ENCODE measurements around the gene ZNF783.

ZNF783 gene

DNA sequence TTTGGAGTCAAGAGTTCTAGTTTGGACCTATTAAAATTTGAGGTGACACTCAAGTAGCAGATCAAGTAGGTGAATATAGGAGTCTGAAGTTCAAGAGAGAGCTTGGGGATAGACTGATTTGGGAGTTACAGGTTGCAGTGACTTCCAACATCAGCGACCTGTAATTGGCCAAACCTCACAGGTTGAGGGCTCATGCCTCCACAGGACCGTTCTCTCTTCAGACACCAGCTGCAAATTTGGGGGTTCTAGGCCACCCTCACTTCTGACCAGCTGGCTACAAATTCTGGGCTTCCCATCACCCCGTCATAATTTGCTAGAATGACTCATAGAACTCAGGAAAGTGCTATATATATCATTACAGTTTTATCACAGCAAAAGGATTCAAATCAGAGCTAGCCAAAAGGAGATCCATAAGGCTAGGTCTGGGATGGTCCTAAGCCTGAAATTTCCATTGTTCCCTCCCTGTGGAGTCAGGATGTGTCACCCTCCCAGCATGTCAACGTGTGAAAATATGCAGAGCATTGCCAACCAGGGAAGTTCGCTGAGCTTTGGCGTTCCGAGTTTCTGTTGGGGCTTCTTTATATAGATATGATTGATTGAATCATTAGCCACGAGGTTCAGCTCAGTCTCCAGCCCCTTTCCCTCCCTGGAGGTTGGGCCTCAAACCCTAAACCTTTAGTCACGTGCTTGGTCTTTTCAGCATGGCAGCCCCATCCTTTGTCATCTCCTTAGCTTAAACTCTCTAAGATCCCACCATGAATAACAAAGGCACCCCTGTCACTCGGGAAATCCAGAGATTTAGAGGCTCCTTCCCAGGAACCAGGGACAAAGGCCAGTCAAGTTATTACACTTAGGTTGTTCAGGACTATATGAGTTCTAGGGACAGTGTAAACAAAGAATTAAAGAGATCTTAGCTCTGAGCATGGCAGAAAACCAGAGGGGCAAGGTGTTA is 43.3 kb upstream of the ZNF783 start:
- no peak overlapping the region for H2AFZ ChIP-seq (ENCODE audit: low read depth, low read length)
- no peak overlapping the region for H3K27ac ChIP-seq (ENCODE audit: low read length)
- TF ChIP-seq EZH2phosphoT487 (IDR thresholded peaks at IDR 0.05; ENCODE audit: low read depth) (no peak), CTCF (IDR thresholded peaks at IDR 0.05; ENCODE audit: low read depth, low read length) (no peak)
- no peaks in the 10 kb centered on the region for H3K27me3 ChIP-seq (ENCODE audit: low read depth, low read length)
- peaks cover 48% of the 10 kb centered on the region for H3K36me3 ChIP-seq (replicated peaks; ENCODE audit: low read depth, low read length)
- H3K4me3 ChIP-seq (ENCODE audit: low read length): no peak overlapping the region
- no peaks in the 10 kb centered on the region for H3K9me3 ChIP-seq (ENCODE audit: insufficient read depth, low read length)
- H3K9ac ChIP-seq (ENCODE audit: low read length): no peak overlapping the region
- H3K4me2 ChIP-seq (ENCODE audit: low read length): no peak overlapping the region
- H3K79me2 ChIP-seq (ENCODE audit: low read length): no peaks in the 10 kb centered on the region
- H3K4me1 ChIP-seq (ENCODE audit: low read length): no peaks in the 10 kb centered on the region
- H4K20me1 ChIP-seq (ENCODE audit: insufficient read depth, low read length): no peaks in the 10 kb centered on the region

- H3K4me1 ChIP-seq (ENCODE audit: low read length): no peaks in the 10 kb centered on the region
- TF ChIP-seq CTCF (IDR thresholded peaks at IDR 0.05; ENCODE audit: low read depth, low read length) (no peak), EZH2phosphoT487 (IDR thresholded peaks at IDR 0.05; ENCODE audit: low read depth) (no peak)
- no peaks in the 10 kb centered on the region for H3K79me2 ChIP-seq (ENCODE audit: low read length)
- H3K27me3 ChIP-seq (ENCODE audit: low read depth, low read length): no peaks in the 10 kb centered on the region
- no peak overlapping the region for H3K4me3 ChIP-seq (ENCODE audit: low read length)
- no peak overlapping the region for H2AFZ ChIP-seq (ENCODE audit: low read depth, low read length)
- no peak overlapping the region for H3K4me2 ChIP-seq (ENCODE audit: low read length)
- H3K27ac ChIP-seq (ENCODE audit: low read length): no peak overlapping the region
- no peaks in the 10 kb centered on the region for H3K9me3 ChIP-seq (ENCODE audit: insufficient read depth, low read length)
- H4K20me1 ChIP-seq (ENCODE audit: insufficient read depth, low read length): no peaks in the 10 kb centered on the region
- peaks cover 47% of the 10 kb centered on the region for H3K36me3 ChIP-seq (replicated peaks; ENCODE audit: low read depth, low read length)
- H3K9ac ChIP-seq (ENCODE audit: low read length): no peak overlapping the region
Observed at GRCh38 chr7:149220534-149220933, 41.5 kb upstream of the ZNF783 start.

DNA sequence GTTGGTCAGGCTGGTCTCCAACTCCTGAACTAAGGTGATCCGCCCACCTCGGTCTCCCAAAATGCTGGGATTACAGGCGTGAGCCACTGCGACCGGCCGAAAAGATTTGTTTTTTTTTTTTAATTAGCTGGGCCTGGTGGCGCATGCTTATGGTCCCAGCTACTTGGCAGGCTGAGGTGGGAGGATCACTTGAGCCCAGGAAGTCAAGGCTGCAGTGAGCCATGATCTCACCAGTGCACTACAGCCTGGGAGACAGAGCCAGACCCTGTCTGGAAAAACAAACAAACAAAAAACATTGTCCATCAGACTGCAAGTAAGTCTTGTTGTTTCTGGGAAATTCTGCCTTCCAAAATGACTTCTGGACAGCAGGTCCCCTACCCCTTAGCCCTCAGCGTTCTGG is 38.8 kb upstream of the ZNF783 start:
- peaks cover 31% of the 10 kb centered on the region for H3K36me3 ChIP-seq (replicated peaks; ENCODE audit: low read depth, low read length)
- TF ChIP-seq CTCF (IDR thresholded peaks at IDR 0.05; ENCODE audit: low read depth, low read length) (no peak), EZH2phosphoT487 (IDR thresholded peaks at IDR 0.05; ENCODE audit: low read depth) (no peak)
- no peaks in the 10 kb centered on the region for H3K4me1 ChIP-seq (ENCODE audit: low read length)
- no peak overlapping the region for H2AFZ ChIP-seq (ENCODE audit: low read depth, low read length)
- no peaks in the 10 kb centered on the region for H4K20me1 ChIP-seq (ENCODE audit: insufficient read depth, low read length)
- no peak overlapping the region for H3K9ac ChIP-seq (ENCODE audit: low read length)
- H3K79me2 ChIP-seq (ENCODE audit: low read length): no peaks in the 10 kb centered on the region
- H3K27ac ChIP-seq (ENCODE audit: low read length): no peak overlapping the region
- no peaks in the 10 kb centered on the region for H3K9me3 ChIP-seq (ENCODE audit: insufficient read depth, low read length)
- H3K27me3 ChIP-seq (ENCODE audit: low read depth, low read length): no peaks in the 10 kb centered on the region
- H3K4me2 ChIP-seq (ENCODE audit: low read length): no peak overlapping the region
- H3K4me3 ChIP-seq (ENCODE audit: low read length): no peak overlapping the region

DNA sequence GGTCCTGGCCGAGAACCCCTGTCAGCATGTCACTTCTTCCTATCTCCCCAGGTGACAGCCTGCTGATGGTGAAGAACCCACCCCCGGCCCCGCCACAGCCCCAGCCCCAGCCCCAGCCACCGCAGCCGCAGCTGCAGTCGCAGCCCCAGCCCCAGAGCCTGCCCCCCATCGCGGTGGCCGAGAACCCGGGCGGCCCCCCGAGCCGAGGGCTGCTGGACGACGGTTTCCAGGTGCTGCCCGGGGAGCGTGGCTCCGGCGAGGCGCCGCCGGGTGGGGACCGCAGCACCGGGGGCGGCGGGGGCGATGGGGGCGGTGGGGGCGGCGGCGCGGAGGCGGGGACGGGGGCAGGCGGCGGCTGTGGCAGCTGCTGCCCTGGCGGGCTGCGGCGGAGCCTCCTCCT is 38.2 kb upstream of the ZNF783 start:
- Histone ChIP-seq H4K20me1 (ENCODE audit: insufficient read depth, low read length) (no peaks in the 10 kb centered on the region), H3K4me3 (ENCODE audit: low read length) (no peak overlapping the region), H3K9ac (ENCODE audit: low read length) (no peak overlapping the region), H3K4me1 (ENCODE audit: low read length) (no peaks in the 10 kb centered on the region), H3K4me2 (ENCODE audit: low read length) (no peak overlapping the region), H3K36me3 (replicated peaks; ENCODE audit: low read depth, low read length) (peaks cover 28% of the 10 kb centered on the region), H2AFZ (ENCODE audit: low read depth, low read length) (no peak overlapping the region), H3K79me2 (ENCODE audit: low read length) (no peaks in the 10 kb centered on the region), H3K27ac (ENCODE audit: low read length) (no peak overlapping the region), H3K27me3 (ENCODE audit: low read depth, low read length) (no peaks in the 10 kb centered on the region), H3K9me3 (ENCODE audit: insufficient read depth, low read length) (no peaks in the 10 kb centered on the region)
- no peak for TF ChIP-seq EZH2phosphoT487 (IDR thresholded peaks at IDR 0.05; ENCODE audit: low read depth)
- no peak for TF ChIP-seq CTCF (IDR thresholded peaks at IDR 0.05; ENCODE audit: low read depth, low read length)

All from OCI-LY3 (cell line).